CD4-positive, alpha-beta T cell (primary cell): Measurements from ENCODE around the gene RRAS2. TPM values are rescaled to one million over a fixed set of nuclear protein-coding genes. Genes with fewer than 3 reads are reported as not detected.

ENCODE experiments used
- ATAC-seq: fragments of 200-7000 bp; cut with Tn5 transposase; one replicate; pipeline ENCODE4 v1.10.0; 2022; ENCODE audit warnings: mild to moderate bottlenecking; ENCODE audit not compliant: poor library complexity
- CTCF ChIA-PET: fragments of 350-600 bp; sonication (Branson Sonifier 250); formaldehyde crosslinking; loops from one replicate; lab custom pipeline; 2021; ENCODE audit warnings: antibody characterized with exemption, inconsistent platforms; lab: Charles Lee
- POLR2A ChIA-PET: fragments of 350-600 bp; sonication (Branson Sonifier 250); formaldehyde crosslinking; loops from one replicate; lab custom pipeline; 2021; ENCODE audit warnings: antibody characterized with exemption, inconsistent platforms; lab: Charles Lee
- DNase-seq, 14 experiments: peaks; one replicate each; pipeline ENCODE4 v3.0.0-alpha.2; 2013 to 2020; ENCODE audit warnings: mixed read lengths in 2 of 14
- H3K27ac ChIP-seq, 2 donors: one replicate each; pipeline versions ENCODE4 v1.5.1 to v1.7.0; 2013; ENCODE audit warnings: low read length in 2 of 2, low read depth in 1 of 2, mild to moderate bottlenecking in 1 of 2
- H3K27me3 ChIP-seq, 2 experiments: 1 replicate in 1 of 2; 2 replicates in 1 of 2; pipeline versions ENCODE4 v1.6.1 to v1.7.0; 2013; ENCODE audit warnings: low read length in 2 of 2, control low read depth in 1 of 2, mild to moderate bottlenecking in 1 of 2, moderate library complexity in 1 of 2; ENCODE audit not compliant: insufficient read depth in 2 of 2, control insufficient read depth in 1 of 2
- H3K36me3 ChIP-seq: one replicate; pipeline ENCODE4 v1.6.1; 2013; ENCODE audit warnings: low read length, control low read depth; ENCODE audit not compliant: insufficient read depth
- H3K4me1 ChIP-seq: one replicate; pipeline ENCODE4 v1.6.1; 2013; ENCODE audit warnings: low read length, control low read depth; ENCODE audit not compliant: insufficient read depth
- H3K4me3 ChIP-seq: one replicate; pipeline ENCODE4 v1.5.1; 2013; ENCODE audit warnings: mild to moderate bottlenecking, low read length, moderate library complexity
- H3K9me3 ChIP-seq, 2 experiments: 1 replicate in 1 of 2; 2 replicates in 1 of 2; pipeline versions ENCODE4 v1.6.1 to v1.7.0; 2013; ENCODE audit warnings: low read length in 2 of 2, mild to moderate bottlenecking in 2 of 2, control low read depth in 1 of 2, moderate library complexity in 1 of 2; ENCODE audit not compliant: control insufficient read depth in 1 of 2, insufficient read depth in 1 of 2
- H3K27ac Mint-ChIP-seq: one replicate; pipeline ENCODE4 v1.8.0; 2020; ENCODE audit warnings: mixed read lengths
- H3K27me3 Mint-ChIP-seq: one replicate; pipeline ENCODE4 v1.8.0; 2021; ENCODE audit warnings: mixed read lengths
- H3K36me3 Mint-ChIP-seq: one replicate; pipeline ENCODE4 v1.8.0; 2021; ENCODE audit warnings: low read depth, mixed read lengths
- H3K4me1 Mint-ChIP-seq: one replicate; pipeline ENCODE4 v1.8.0; 2021; ENCODE audit warnings: low read depth, mixed read lengths
- H3K4me3 Mint-ChIP-seq: one replicate; pipeline ENCODE4 v1.8.0; 2020; ENCODE audit warnings: mild to moderate bottlenecking, mixed read lengths
- H3K9me3 Mint-ChIP-seq: one replicate; pipeline ENCODE4 v1.8.0; 2020; ENCODE audit warnings: mixed read lengths
- CTCF ChIP-seq: fragments of 200-600 bp; IDR thresholded peaks from one replicate; pipeline ENCODE4 v1.8.0; 2022; ENCODE audit warnings: antibody characterized with exemption, mild to moderate bottlenecking
- intact Hi-C, 2 experiments: fragments of 100-400 bp; cut with DNase I in 1 of 2; cut with micrococcal nuclease in 1 of 2; formaldehyde crosslinking; loops; one replicate each; pipeline versions ENCODE4 v1.15.1 to v1.9.0; 2023 to 2025; cut with DNase I, micrococcal nuclease
- total RNA-seq, 174 experiments: library from RNA in 2 of 174; stranded (reverse) in 2 of 174; gene quantifications; one replicate each; pipeline ENCODE4 v1.2.3 and lab custom pipeline; 2021 to 2026

Gene RRAS2
- total RNA-seq, 2 experiments from 2014 or later = 20.7 to 21.2 TPM

- H3K27me3 ChIP-seq = no peaks in the 10 kb centered on the region
- H3K4me1 Mint-ChIP-seq = peaks cover 63% of the 10 kb centered on the region
- H3K36me3 ChIP-seq = no peaks in the 10 kb centered on the region
- no peak for DNase-seq
- POLR2A ChIA-PET = no interaction called here
- CTCF ChIA-PET = no interaction called here
- H3K36me3 Mint-ChIP-seq = no peaks in the 10 kb centered on the region
- no peak overlapping the region for H3K4me3 ChIP-seq
- no peak overlapping the region for H3K4me3 Mint-ChIP-seq
- TF ChIP-seq CTCF = no peak
- no peaks in the 10 kb centered on the region for H3K9me3 Mint-ChIP-seq
- H3K27me3 Mint-ChIP-seq = no peaks in the 10 kb centered on the region
- peaks cover 7% of the 10 kb centered on the region for H3K4me1 ChIP-seq
- H3K27ac ChIP-seq = no peak overlapping the region
- intact Hi-C loops = no loop called here
- H3K9me3 ChIP-seq = no peaks in the 10 kb centered on the region
- no peak for ATAC-seq
- H3K27ac Mint-ChIP-seq = no peak overlapping the region
These were observed 35.8 kb downstream of the RRAS2 start for GRCh38 chr11:14323118-14323676.

GRCh38 chr11:14322510-14322909 lies 36.5 kb downstream of the RRAS2 start:
- DNase-seq (no peak), ATAC-seq (no peak)
- Histone ChIP-seq H3K4me1 (peaks cover 10% of the 10 kb centered on the region), H3K27me3 (no peaks in the 10 kb centered on the region), H3K27ac (no peak overlapping the region), H3K36me3 (no peaks in the 10 kb centered on the region), H3K9me3 (no peaks in the 10 kb centered on the region), H3K4me3 (no peak overlapping the region)
- H3K4me3 Mint-ChIP-seq = no peak overlapping the region
- H3K27me3 Mint-ChIP-seq = no peaks in the 10 kb centered on the region
- no peaks in the 10 kb centered on the region for H3K36me3 Mint-ChIP-seq
- intact Hi-C loops = no loop called here
- H3K27ac Mint-ChIP-seq = no peak overlapping the region
- CTCF ChIA-PET = no interaction called here
- H3K4me1 Mint-ChIP-seq = peaks cover 62% of the 10 kb centered on the region
- no peak for TF ChIP-seq CTCF
- POLR2A ChIA-PET = no interaction called here
- no peaks in the 10 kb centered on the region for H3K9me3 Mint-ChIP-seq

- Histone ChIP-seq H3K4me1 (peaks cover 10% of the 10 kb centered on the region), H3K36me3 (no peaks in the 10 kb centered on the region), H3K4me3 (no peak overlapping the region), H3K27me3 (no peaks in the 10 kb centered on the region), H3K9me3 (no peaks in the 10 kb centered on the region), H3K27ac (no peak overlapping the region)
- peaks cover 66% of the 10 kb centered on the region for H3K4me1 Mint-ChIP-seq
- no peak overlapping the region for H3K27ac Mint-ChIP-seq
- peak; percentile 78 for ATAC-seq
- POLR2A ChIA-PET = interaction anchor here (0.5 to 1.5 kb wide), 6 partner anchors 12 to 433 kb away, joined by 3 to 8 read pairs (median 5); no protein-coding TSS in a partner anchor
- H3K4me3 Mint-ChIP-seq = peak overlapping the region; percentile 5
- no peaks in the 10 kb centered on the region for H3K36me3 Mint-ChIP-seq
- TF ChIP-seq CTCF = no peak
- DNase-seq = peak in 8 of 14 experiments; percentile 2 to 79 (median 28)
- CTCF ChIA-PET = interaction anchor here (1.3 kb wide), 1 partner anchor 12 kb away, joined by 3 read pairs; no protein-coding TSS in a partner anchor
- no peaks in the 10 kb centered on the region for H3K9me3 Mint-ChIP-seq
- H3K27me3 Mint-ChIP-seq = no peaks in the 10 kb centered on the region
- intact Hi-C loops = no loop called here
These were observed 39.0 kb downstream of the RRAS2 start for GRCh38 chr11:14320020-14320419.
